Measurements from ENCODE around the gene ROR1. TPM values are rescaled to one million over a fixed set of nuclear protein-coding genes. Genes with fewer than 3 reads are reported as not detected.

ROR1 gene
- total RNA-seq, 1 donor from 2014 or later = 30.3 TPM

GRCh38 chr1:64043288-64043687 lies 269.5 kb downstream of the ROR1 start:
- DNase-seq (ENCODE audit: low spot score) = no peak
- TF ChIP-seq CTCF (IDR thresholded peaks at IDR 0.05) (no peak), EZH2phosphoT487 (IDR thresholded peaks at IDR 0.05) (no peak), EZH2 (IDR thresholded peaks at IDR 0.05) (no peak)
- no peak overlapping the region for H2AFZ ChIP-seq (replicated peaks)
- Mint-ChIP-seq H3K27ac (no peak overlapping the region), H3K27me3 (ENCODE audit: insufficient read depth, low read depth) (no peaks in the 10 kb centered on the region), H3K4me1 (peaks cover 62% of the 10 kb centered on the region), H3K9me3 (no peaks in the 10 kb centered on the region), H3K4me3 (no peak overlapping the region), H3K36me3 (no peaks in the 10 kb centered on the region)
- no peak overlapping the region for H3K4me2 ChIP-seq
- H3K27me3 ChIP-seq = no peaks in the 10 kb centered on the region
- peaks cover 75% of the 10 kb centered on the region for H3K4me1 ChIP-seq
- no peaks in the 10 kb centered on the region for H3K36me3 ChIP-seq
- peaks cover 84% of the 10 kb centered on the region for H3K79me2 ChIP-seq (ENCODE audit: low read depth)
- H3F3A ChIP-seq (ENCODE audit: low read depth) = peaks cover 23% of the 10 kb centered on the region
- no peak overlapping the region for H3K4me3 ChIP-seq
- no peaks in the 10 kb centered on the region for H3K9me3 ChIP-seq (ENCODE audit: low read depth)
- H3K27ac ChIP-seq = no peak overlapping the region
- H3K9ac ChIP-seq = no peak overlapping the region
- H4K20me1 ChIP-seq (ENCODE audit: low read depth) = peaks cover 66% of the 10 kb centered on the region

GRCh38 chr1:64043976-64044375 lies 270.2 kb downstream of the ROR1 start:
- Histone ChIP-seq H3K9ac (no peak overlapping the region), H2AFZ (replicated peaks) (no peak overlapping the region), H3K27me3 (no peaks in the 10 kb centered on the region), H4K20me1 (ENCODE audit: low read depth) (peaks cover 61% of the 10 kb centered on the region), H3K27ac (no peak overlapping the region), H3K4me2 (no peak overlapping the region), H3K36me3 (no peaks in the 10 kb centered on the region), H3K4me3 (no peak overlapping the region), H3K79me2 (ENCODE audit: low read depth) (peaks cover 77% of the 10 kb centered on the region), H3K4me1 (peaks cover 68% of the 10 kb centered on the region), H3F3A (ENCODE audit: low read depth) (peaks cover 23% of the 10 kb centered on the region), H3K9me3 (ENCODE audit: low read depth) (no peaks in the 10 kb centered on the region)
- no peaks in the 10 kb centered on the region for H3K27me3 Mint-ChIP-seq (ENCODE audit: insufficient read depth, low read depth)
- peaks cover 57% of the 10 kb centered on the region for H3K4me1 Mint-ChIP-seq
- H3K27ac Mint-ChIP-seq = no peak overlapping the region
- peak; percentile 45 for DNase-seq (ENCODE audit: low spot score)
- no peak overlapping the region for H3K4me3 Mint-ChIP-seq
- no peaks in the 10 kb centered on the region for H3K9me3 Mint-ChIP-seq
- no peaks in the 10 kb centered on the region for H3K36me3 Mint-ChIP-seq
- TF ChIP-seq CTCF (IDR thresholded peaks at IDR 0.05) (no peak), EZH2phosphoT487 (IDR thresholded peaks at IDR 0.05) (no peak), EZH2 (IDR thresholded peaks at IDR 0.05) (no peak)

GRCh38 chr1:64046243-64046642 lies 272.4 kb downstream of the ROR1 start:
- no peaks in the 10 kb centered on the region for H3K9me3 ChIP-seq (ENCODE audit: low read depth)
- Mint-ChIP-seq H3K4me1 (peaks cover 42% of the 10 kb centered on the region), H3K27me3 (ENCODE audit: insufficient read depth, low read depth) (no peaks in the 10 kb centered on the region), H3K27ac (no peak overlapping the region), H3K9me3 (no peaks in the 10 kb centered on the region), H3K4me3 (no peak overlapping the region), H3K36me3 (peaks cover 9% of the 10 kb centered on the region)
- H3K4me3 ChIP-seq = no peak overlapping the region
- H3K9ac ChIP-seq = no peak overlapping the region
- peak overlapping the region; percentile 17 for H3K27ac ChIP-seq
- H3K4me2 ChIP-seq = peak overlapping the region; percentile 34
- peaks cover 20% of the 10 kb centered on the region for H3F3A ChIP-seq (ENCODE audit: low read depth)
- H3K79me2 ChIP-seq (ENCODE audit: low read depth) = peaks cover 57% of the 10 kb centered on the region
- H3K4me1 ChIP-seq = peaks cover 51% of the 10 kb centered on the region
- peak; percentile 13 for DNase-seq (ENCODE audit: low spot score)
- no peak overlapping the region for H2AFZ ChIP-seq (replicated peaks)
- no peaks in the 10 kb centered on the region for H3K36me3 ChIP-seq
- TF ChIP-seq EZH2phosphoT487 (IDR thresholded peaks at IDR 0.05) (no peak), CTCF (IDR thresholded peaks at IDR 0.05) (no peak), EZH2 (IDR thresholded peaks at IDR 0.05) (no peak)
- H3K27me3 ChIP-seq = no peaks in the 10 kb centered on the region
- H4K20me1 ChIP-seq (ENCODE audit: low read depth) = peaks cover 43% of the 10 kb centered on the region

Measured in neural progenitor cell (in vitro differentiated cells).